ENCODE results near the gene TBATA. TPM values are rescaled to one million over a fixed set of nuclear protein-coding genes. Genes with fewer than 3 reads are reported as not detected.
A peak's percentile ranks its signal among the peaks of the same experiment; 100 is the strongest.

Gene TBATA
- total RNA-seq, 1 donor from 2014 or later = not detected

- ATAC-seq = no peak
- intact Hi-C loops (cut with DNase I) = no loop called here
- DNase-seq (ENCODE audit: missing footprints) = no peak
These were observed 32.6 kb downstream of the TBATA start for GRCh38 chr10:70752571-70752970.

- intact Hi-C loops (cut with DNase I) = no loop called here
- DNase-seq (ENCODE audit: missing footprints) (no peak), ATAC-seq (no peak)
These were observed 33.2 kb downstream of the TBATA start for GRCh38 chr10:70751991-70752390.

GRCh38 chr10:70751356-70751755, 33.8 kb downstream of the TBATA start:
- intact Hi-C loops (cut with DNase I) = no loop called here
- ATAC-seq = no peak

GRCh38 chr10:70750156-70750703, 34.9 kb downstream of the TBATA start:
- ATAC-seq (no peak), DNase-seq (ENCODE audit: missing footprints) (no peak)
- intact Hi-C loops (cut with DNase I) = no loop called here

More at GRCh38 chr10:70751356-70751755, 33.8 kb downstream of the TBATA start:
- no peak for DNase-seq (ENCODE audit: missing footprints)

GRCh38 chr10:70749756-70750155, 35.4 kb downstream of the TBATA start:
- ATAC-seq = no peak
- intact Hi-C loops (cut with DNase I) = no loop called here

GRCh38 chr10:70748801-70749573, 36.2 kb downstream of the TBATA start:
- DNase-seq (ENCODE audit: missing footprints) (no peak), ATAC-seq (no peak)
- intact Hi-C loops (cut with DNase I) = no loop called here

More at GRCh38 chr10:70749756-70750155, 35.4 kb downstream of the TBATA start:
- no peak for DNase-seq (ENCODE audit: missing footprints)

- DNase-seq (ENCODE audit: missing footprints) (no peak), ATAC-seq (no peak)
- intact Hi-C loops (cut with DNase I) = no loop called here
These were observed 36.9 kb downstream of the TBATA start for GRCh38 chr10:70748305-70748704.

- ATAC-seq (no peak), DNase-seq (ENCODE audit: missing footprints) (no peak)
- intact Hi-C loops (cut with DNase I) = no loop called here
These were observed 37.8 kb downstream of the TBATA start for GRCh38 chr10:70747192-70747965.

GRCh38 chr10:70745555-70745954, 39.6 kb downstream of the TBATA start:
- ATAC-seq (no peak), DNase-seq (ENCODE audit: missing footprints) (no peak)
- intact Hi-C loops (cut with DNase I) = no loop called here

GRCh38 chr10:70744617-70745143, 40.5 kb downstream of the TBATA start:
- no peak for DNase-seq (ENCODE audit: missing footprints)
- ATAC-seq = no peak
- intact Hi-C loops (cut with DNase I) = no loop called here

- intact Hi-C loops (cut with DNase I) = no loop called here
- no peak for ATAC-seq
- DNase-seq (ENCODE audit: missing footprints) = no peak
These were observed 41.3 kb downstream of the TBATA start for GRCh38 chr10:70743879-70744278.

GRCh38 chr10:70743430-70743788, 41.8 kb downstream of the TBATA start:
- DNase-seq (ENCODE audit: missing footprints) (no peak), ATAC-seq (no peak)
- intact Hi-C loops (cut with DNase I) = no loop called here

GRCh38 chr10:70742537-70743429, 42.4 kb downstream of the TBATA start:
- peak; percentile 82 for ATAC-seq

GRCh38 chr10:70740406-70741288, 44.5 kb downstream of the TBATA start:
- ATAC-seq (peak; percentile 32), DNase-seq (ENCODE audit: missing footprints) (no peak)
- intact Hi-C loops (cut with DNase I) = no loop called here

More at GRCh38 chr10:70742537-70743429, 42.4 kb downstream of the TBATA start:
- intact Hi-C loops (cut with DNase I) = no loop called here
- no peak for DNase-seq (ENCODE audit: missing footprints)

- ATAC-seq (no peak), DNase-seq (ENCODE audit: missing footprints) (no peak)
- intact Hi-C loops (cut with DNase I) = no loop called here
These were observed 46.4 kb downstream of the TBATA start for GRCh38 chr10:70738761-70739121.

- intact Hi-C loops (cut with DNase I) = no loop called here
- ATAC-seq = no peak
- DNase-seq (ENCODE audit: missing footprints) = no peak
These were observed 47.0 kb downstream of the TBATA start for GRCh38 chr10:70738006-70738760.

- no peak for DNase-seq (ENCODE audit: missing footprints)
- no peak for ATAC-seq
- intact Hi-C loops (cut with DNase I) = no loop called here
These were observed 47.9 kb downstream of the TBATA start for GRCh38 chr10:70737250-70737649.

All from Right ventricle myocardium inferior (tissue), 1 donor.